ENCODE results near the gene ITCH. TPM values are rescaled to one million over a fixed set of nuclear protein-coding genes. Genes with fewer than 3 reads are reported as not detected.

The ITCH gene
- polyA plus RNA-seq, 4 donors = 40.6 to 54.5 (median 50.3) TPM

DNA sequence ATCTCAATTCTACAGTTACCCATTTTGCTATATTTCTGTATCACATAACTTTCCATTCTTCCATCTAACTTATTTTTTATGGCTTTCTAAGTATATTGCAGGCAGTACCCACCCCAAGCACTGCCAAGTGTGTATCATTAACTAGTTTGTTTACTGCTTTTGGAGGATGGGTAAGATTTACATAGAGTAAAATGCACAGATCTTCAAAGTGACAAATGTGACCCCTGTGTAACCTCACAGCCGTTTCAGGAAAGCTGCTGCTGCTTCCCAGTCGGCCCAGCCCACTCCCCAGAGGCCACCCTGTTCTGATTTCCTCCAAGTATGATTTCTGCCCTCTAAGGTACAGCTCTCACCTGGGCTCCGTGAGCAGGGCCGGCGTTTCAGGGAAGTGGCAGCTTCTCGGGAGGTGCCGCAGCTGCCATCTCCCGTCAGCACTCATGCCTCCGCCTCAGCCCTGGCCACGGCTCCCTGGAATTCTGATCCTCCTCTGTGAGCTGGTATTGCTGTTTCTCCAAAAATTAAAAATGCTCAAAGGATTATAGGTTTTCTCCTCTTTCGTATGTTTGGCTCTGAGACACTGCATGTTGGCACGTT, 180.5 kb downstream of the ITCH start:
- no peak for DNase-seq (ENCODE audit: low read depth in 4 of 4, low spot score in 3 of 4)

- no peak for DNase-seq (ENCODE audit: low read depth in 4 of 4, low spot score in 3 of 4)
Measured at GRCh38 chr20:34544109-34544796, 181.2 kb downstream of the ITCH start.

GRCh38 chr20:34546751-34547181, 183.7 kb downstream of the ITCH start:
- DNase-seq (ENCODE audit: low read depth in 4 of 4, low spot score in 3 of 4) = no peak

DNA sequence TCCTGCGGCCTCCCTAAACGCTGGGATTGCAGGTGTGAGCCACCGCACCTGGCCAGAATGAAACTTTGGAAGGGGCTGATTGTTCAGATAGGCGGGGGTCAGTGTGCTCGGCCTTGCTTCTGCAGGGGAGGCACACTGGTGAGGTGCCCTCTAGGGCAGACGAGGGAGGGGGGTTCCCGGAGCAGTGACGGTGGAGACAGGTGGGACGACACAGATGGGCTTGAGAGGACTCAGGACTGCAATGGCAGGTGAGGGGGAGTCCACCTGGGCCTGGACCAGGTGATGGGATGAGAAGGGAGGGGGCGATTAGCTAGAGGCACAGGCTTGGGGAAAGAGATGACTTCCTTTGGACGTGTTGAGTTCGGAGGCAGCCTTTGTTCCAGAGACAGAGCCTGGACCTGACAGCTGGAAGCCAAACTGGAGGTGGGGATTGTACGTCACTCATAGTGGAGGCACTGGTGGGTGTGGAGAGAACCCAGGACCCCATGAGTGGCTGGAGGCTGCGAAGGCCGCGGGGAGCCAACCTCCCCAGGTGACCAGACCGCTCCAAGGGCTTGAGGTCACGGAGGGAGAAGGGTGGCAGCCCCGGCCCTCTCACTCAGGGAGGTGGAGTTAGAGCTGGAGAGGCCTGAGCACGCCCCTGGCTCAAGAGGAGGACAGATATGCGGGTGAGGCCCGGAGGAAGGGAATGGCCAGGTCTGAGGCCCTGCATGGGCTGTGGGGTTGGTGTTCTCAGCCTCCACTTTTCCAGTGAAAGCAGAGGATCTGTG, 185.0 kb downstream of the ITCH start:
- DNase-seq (ENCODE audit: low read depth in 4 of 4, low spot score in 3 of 4) = no peak

- DNase-seq (ENCODE audit: low read depth in 4 of 4, low spot score in 3 of 4) = peak in 1 of 4 donors; percentile 52
Measured at GRCh38 chr20:34549291-34549928, 186.3 kb downstream of the ITCH start.

- no peak for DNase-seq (ENCODE audit: low read depth in 4 of 4, low spot score in 3 of 4)
Measured at GRCh38 chr20:34549929-34550305, 186.8 kb downstream of the ITCH start.

- no peak for DNase-seq (ENCODE audit: low read depth in 4 of 4, low spot score in 3 of 4)
Measured at GRCh38 chr20:34552569-34552968, 189.5 kb downstream of the ITCH start.

GRCh38 chr20:34553366-34553867, 190.3 kb downstream of the ITCH start:
- DNase-seq (ENCODE audit: low read depth in 4 of 4, low spot score in 3 of 4) = no peak

GRCh38 chr20:34557936-34558319, 194.9 kb downstream of the ITCH start:
- DNase-seq (ENCODE audit: low read depth in 4 of 4, low spot score in 3 of 4) = no peak

GRCh38 chr20:34558320-34559218, 195.5 kb downstream of the ITCH start, which contains the start of gene MAP1LC3A:
Gene MAP1LC3A (plus strand): TSS chr20:34558718. CDS start chr20:34558869, 151 bp downstream.
- peak; percentile 72 to 86 (median 84) for DNase-seq (ENCODE audit: low read depth in 4 of 4, low spot score in 3 of 4)

DNA sequence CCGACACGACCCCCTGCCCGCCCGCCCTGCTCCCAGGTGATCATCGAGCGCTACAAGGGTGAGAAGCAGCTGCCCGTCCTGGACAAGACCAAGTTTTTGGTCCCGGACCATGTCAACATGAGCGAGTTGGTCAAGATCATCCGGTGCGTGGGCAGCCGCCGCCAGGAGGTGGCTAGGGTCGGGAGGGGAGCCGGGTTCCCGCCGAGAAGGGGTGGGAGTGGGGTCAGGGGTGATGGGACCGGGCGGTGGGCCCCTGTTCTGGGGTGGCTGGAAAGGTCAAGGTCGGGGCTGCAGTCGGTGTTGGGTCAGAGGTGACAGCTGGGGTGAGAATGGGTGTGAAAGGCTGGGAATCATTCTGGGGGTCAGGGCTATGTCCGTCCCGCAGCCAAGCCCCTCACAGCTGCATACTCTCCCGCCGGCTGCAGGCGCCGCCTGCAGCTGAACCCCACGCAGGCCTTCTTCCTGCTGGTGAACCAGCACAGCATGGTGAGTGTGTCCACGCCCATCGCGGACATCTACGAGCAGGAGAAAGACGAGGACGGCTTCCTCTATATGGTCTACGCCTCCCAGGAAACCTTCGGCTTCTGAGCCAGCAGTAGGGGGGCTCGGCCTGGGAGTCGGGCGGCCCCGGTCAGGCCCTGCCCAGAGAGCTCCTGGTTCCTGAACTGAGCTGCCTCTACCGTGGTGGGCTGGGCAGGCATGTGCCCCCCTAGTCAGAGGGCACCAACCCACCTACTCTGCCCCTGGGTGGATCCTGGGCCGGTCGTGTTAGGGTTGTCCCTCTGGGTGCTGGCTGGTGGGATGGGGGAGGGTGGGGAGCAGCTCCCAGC, 196.5 kb downstream of the ITCH start:
- no peak for DNase-seq (ENCODE audit: low read depth in 4 of 4, low spot score in 3 of 4)

DNA sequence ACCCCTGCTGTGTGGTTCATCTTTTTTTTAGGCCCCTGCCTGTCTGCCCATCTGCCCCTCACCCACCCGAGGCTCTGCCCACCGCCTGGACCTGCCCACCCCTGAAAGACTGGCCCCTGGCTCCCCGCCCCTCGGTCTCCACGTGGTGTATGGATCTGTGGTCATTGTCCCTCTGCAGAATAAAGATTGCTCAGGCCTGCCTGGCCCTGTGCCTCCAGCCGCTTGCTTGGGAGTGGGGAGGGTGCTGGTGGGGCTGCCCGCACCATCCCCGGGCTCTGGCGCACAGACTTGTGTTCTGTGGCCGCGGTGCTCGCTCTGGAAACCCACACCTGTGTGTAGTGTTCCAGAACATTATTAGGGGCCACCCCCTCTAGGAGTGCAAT, 197.1 kb downstream of the ITCH start:
- DNase-seq (ENCODE audit: low read depth in 4 of 4, low spot score in 3 of 4) = no peak

DNA sequence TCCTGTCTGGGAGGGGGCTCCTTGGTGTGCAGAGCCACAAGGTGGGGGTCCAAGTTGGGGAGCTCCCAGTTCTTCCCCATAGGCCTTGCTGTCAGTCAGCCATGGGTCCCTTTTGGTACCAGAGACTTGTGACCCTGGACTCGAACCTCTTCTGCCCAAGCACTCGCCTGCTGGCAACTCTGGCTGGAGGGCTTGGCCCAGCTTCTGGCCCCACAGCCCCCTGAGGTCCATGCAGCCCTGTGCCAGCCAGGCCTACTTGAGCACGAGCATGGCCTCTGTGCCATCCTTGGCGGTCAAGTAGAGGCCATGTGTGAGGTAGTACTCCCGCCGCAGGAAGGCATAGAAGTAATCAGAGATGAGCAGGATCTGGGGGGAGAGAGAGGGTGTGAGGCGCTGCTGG, 197.5 kb downstream of the ITCH start:
- no peak for DNase-seq (ENCODE audit: low read depth in 4 of 4, low spot score in 3 of 4)

Other genes with a start within 250 kb of the ITCH start
- gene ASIP, start 121.8 kb upstream of the ITCH start, polyA plus RNA-seq (ENCODE audit: insufficient read length in 4 of 4) = under 1 TPM in 2 of 4 donors, not detected in 2; 0.49 to 0.74 TPM
- 100 to 1,000 TPM; 172 to 211 (median 186) TPM for gene AHCY, start 59.9 kb upstream of the ITCH start, polyA plus RNA-seq (ENCODE audit: insufficient read length in 4 of 4)
- gene DYNLRB1, start 153.1 kb downstream of the ITCH start, polyA plus RNA-seq (ENCODE audit: insufficient read length in 4 of 4) = 100 to 1,000 TPM; 209 to 237 (median 218) TPM
- gene MAP1LC3A, start 195.4 kb downstream of the ITCH start, polyA plus RNA-seq (ENCODE audit: insufficient read length in 4 of 4) = 10 to 100 TPM; 21.6 to 40.7 (median 24.0) TPM

Data from right renal pelvis (tissue), 4 donors.